SK-N-SH (cell line): Measurements from ENCODE around the gene PKNOX2. TPM values are rescaled to one million over a fixed set of nuclear protein-coding genes. Genes with fewer than 3 reads are reported as not detected.

Source experiments
- CTCF ChIA-PET: fragments of 300-600, 350-600 bp; formaldehyde crosslinking; extraction: SDS; loops from one replicate; lab custom pipeline; 2021; lab: Yijun Ruan, JAX
- POLR2A ChIA-PET: fragments of 350-600 bp; sonication (Branson Sonifier 250); formaldehyde crosslinking; extraction: SDS; loops from one replicate; lab custom pipeline; 2020; ENCODE audit warnings: antibody characterized with exemption, inconsistent platforms; lab: Yijun Ruan, JAX
- DNase-seq: peaks from one replicate; pipeline ENCODE4 v3.0.0; 2012
- H2AFZ ChIP-seq: fragments of 200-600 bp; sonication (generic); 2 replicates; pipeline ENCODE4 v1.8.1; 2016; ENCODE audit warnings: antibody characterized with exemption, mild to moderate bottlenecking, low read depth
- H3F3A ChIP-seq: fragments of 200-600 bp; sonication (generic); replicated peaks from 2 replicates; pipeline ENCODE3; 2016; ENCODE audit warnings: antibody characterized with exemption, mild to moderate bottlenecking; ENCODE audit not compliant: insufficient read depth
- H3K27ac ChIP-seq, 2 experiments: fragments of 200-500 bp in 1 of 2; fragments of 200-600 bp in 1 of 2; sonication (Bioruptor generic) in 1 of 2; sonication (generic), shearing (Covaris generic) in 1 of 2; 2 replicates each; pipeline versions ENCODE4 v1.5.1 to v1.6.1; 2014 to 2016; ENCODE audit warnings: low read depth in 2 of 2, inconsistent platforms in 1 of 2, low read length in 1 of 2, mild to moderate bottlenecking in 1 of 2, mixed read lengths in 1 of 2
- H3K27me3 ChIP-seq: fragments of 200-600 bp; sonication (generic), shearing (Covaris generic); 2 replicates; pipeline ENCODE4 v1.6.1; 2016; ENCODE audit warnings: mixed run types; ENCODE audit not compliant: insufficient read depth
- H3K36me3 ChIP-seq, 2 experiments: fragments of 200-500 bp in 1 of 2; fragments of 200-600 bp in 1 of 2; sonication (Bioruptor generic) in 1 of 2; sonication (generic) in 1 of 2; replicated peaks in 1 of 2; 2 replicates each; pipeline versions ENCODE3 to v1.5.1; 2014 to 2016; ENCODE audit warnings: low read length in 1 of 2, mild to moderate bottlenecking in 1 of 2; ENCODE audit not compliant: insufficient read depth in 2 of 2, control insufficient read depth in 1 of 2
- H3K4me1 ChIP-seq, 2 experiments: fragments of 200-500 bp in 1 of 2; fragments of 200-600 bp in 1 of 2; sonication (Bioruptor generic) in 1 of 2; sonication (generic), shearing (Covaris generic) in 1 of 2; 2 replicates each; pipeline versions ENCODE4 v1.5.1 to v1.6.1; 2014 to 2016; ENCODE audit warnings: low read depth in 1 of 2, low read length in 1 of 2, mixed run types in 1 of 2; ENCODE audit not compliant: insufficient read depth in 2 of 2, control insufficient read depth in 1 of 2
- H3K4me2 ChIP-seq: fragments of 200-600 bp; sonication (generic), shearing (Covaris generic); 2 replicates; pipeline ENCODE4 v1.6.1; 2017; ENCODE audit warnings: mixed run types
- H3K4me3 ChIP-seq, 2 experiments: fragments of 200-500 bp in 1 of 2; fragments of 200-600 bp in 1 of 2; sonication (Bioruptor generic) in 1 of 2; sonication (generic), shearing (Covaris generic) in 1 of 2; 2 replicates each; pipeline versions ENCODE4 v1.5.1 to v1.8.1; 2014 to 2016; ENCODE audit warnings: low read depth in 2 of 2, inconsistent platforms in 1 of 2, low read length in 1 of 2, mild to moderate bottlenecking in 1 of 2, mixed read lengths in 1 of 2, moderate library complexity in 1 of 2
- H3K79me2 ChIP-seq: fragments of 200-600 bp; sonication (generic); 2 replicates; pipeline ENCODE4 v1.8.1; 2017; ENCODE audit warnings: mild to moderate bottlenecking; ENCODE audit not compliant: insufficient read depth
- H3K9ac ChIP-seq: fragments of 200-600 bp; sonication (generic); 2 replicates; pipeline ENCODE4 v1.6.1; 2017; ENCODE audit warnings: mixed run types
- H3K9me2 ChIP-seq: fragments of 200-600 bp; sonication (generic); 2 replicates; pipeline ENCODE4 v1.6.1; 2017; ENCODE audit warnings: mixed run types
- H3K9me3 ChIP-seq: fragments of 200-600 bp; sonication (generic); 2 replicates; pipeline ENCODE4 v1.6.1; 2017; ENCODE audit warnings: mixed run types, mild to moderate bottlenecking, moderate library complexity
- H4K20me1 ChIP-seq: fragments of 200-600 bp; sonication (generic); 2 replicates; pipeline ENCODE4 v1.6.1; 2017; ENCODE audit warnings: mild to moderate bottlenecking, mixed run types; ENCODE audit not compliant: insufficient read depth
- CHD2 ChIP-seq: fragments of 150-350 bp; IDR thresholded peaks from 2 replicates; pipeline ENCODE4 v1.6.1; 2018; ENCODE audit warnings: low read length; ENCODE audit not compliant: partially characterized antibody
- CTCF ChIP-seq: fragments of 200-600 bp; sonication (generic); IDR thresholded peaks from 2 replicates; pipeline ENCODE4 v1.6.1; 2017; ENCODE audit warnings: antibody characterized with exemption, mild to moderate bottlenecking, moderate library complexity
- EP300 ChIP-seq, 2 experiments: IDR thresholded peaks; 2 replicates each; pipeline versions ENCODE4 v1.4.0 to v1.6.1; 2012; ENCODE audit warnings: borderline replicate concordance in 1 of 2, low read depth in 1 of 2, low read length in 1 of 2
- EZH2phosphoT487 ChIP-seq: fragments of 200-600 bp; sonication (generic); IDR thresholded peaks from 2 replicates; pipeline ENCODE4 v1.6.1; 2017; ENCODE audit warnings: low read depth, mixed run types, mild to moderate bottlenecking, antibody characterized with exemption, moderate library complexity, borderline replicate concordance
- FOSL2 ChIP-seq: IDR thresholded peaks from 2 replicates; pipeline ENCODE4 v1.4.0; 2012; ENCODE audit warnings: low read depth, mild to moderate bottlenecking, moderate library complexity, borderline replicate concordance
- FOXM1 ChIP-seq: IDR thresholded peaks from 2 replicates; pipeline ENCODE4 v1.4.0; 2012; ENCODE audit warnings: low read depth, mild to moderate bottlenecking
- GABPA ChIP-seq: IDR thresholded peaks from 2 replicates; pipeline ENCODE4 v1.4.0; 2012; ENCODE audit warnings: low read depth, mild to moderate bottlenecking
- JUND ChIP-seq: IDR thresholded peaks from 2 replicates; pipeline ENCODE4 v1.4.0; 2012
- NFIC ChIP-seq: IDR thresholded peaks from 2 replicates; pipeline ENCODE4 v1.4.0; 2012; ENCODE audit warnings: borderline replicate concordance
- NRF1 ChIP-seq: IDR thresholded peaks from 2 replicates; pipeline ENCODE4 v1.6.1; 2012; ENCODE audit warnings: low read depth, mild to moderate bottlenecking, low read length
- POLR2AphosphoS5 ChIP-seq: IDR thresholded peaks from 2 replicates; pipeline ENCODE4 v1.6.1; 2012; ENCODE audit warnings: low read depth, low read length
- RCOR1 ChIP-seq: fragments of 150-350 bp; IDR thresholded peaks from 2 replicates; pipeline ENCODE4 v1.6.1; 2017; ENCODE audit warnings: antibody characterized with exemption, low read length
- REST ChIP-seq: IDR thresholded peaks from 2 replicates; pipeline ENCODE4 v1.6.1; 2012; ENCODE audit warnings: mild to moderate bottlenecking, low read depth, low read length, moderate library complexity
- RFX5 ChIP-seq: IDR thresholded peaks from 2 replicates; pipeline ENCODE4 v1.6.1; 2012; ENCODE audit warnings: mild to moderate bottlenecking, improper control_type of control experiment, low read length
- SIN3A ChIP-seq: IDR thresholded peaks from 2 replicates; pipeline ENCODE4 v1.6.1; 2012; ENCODE audit warnings: low read depth, mild to moderate bottlenecking, low read length, moderate library complexity, borderline replicate concordance
- SMC3 ChIP-seq: IDR thresholded peaks from 2 replicates; pipeline ENCODE4 v1.6.1; 2012; ENCODE audit warnings: low read depth, low read length, improper control_type of control experiment
- TCF12 ChIP-seq: IDR thresholded peaks from 2 replicates; pipeline ENCODE4 v1.4.0; 2012
- TEAD4 ChIP-seq: IDR thresholded peaks from 2 replicates; pipeline ENCODE4 v1.4.0; 2012; ENCODE audit warnings: mild to moderate bottlenecking, borderline replicate concordance; ENCODE audit not compliant: insufficient read depth
- USF2 ChIP-seq: fragments of 150-350 bp; IDR thresholded peaks from 2 replicates; pipeline ENCODE4 v1.6.1; 2017; ENCODE audit warnings: antibody characterized with exemption, low read length, low read depth, borderline replicate concordance
- YY1 ChIP-seq: IDR thresholded peaks from 2 replicates; pipeline ENCODE4 v1.4.0; 2012; ENCODE audit warnings: low read depth, mild to moderate bottlenecking
- ZBTB33 ChIP-seq: IDR thresholded peaks from 2 replicates; pipeline ENCODE4 v1.4.0; 2012; ENCODE audit warnings: low read depth, borderline replicate concordance
- WGBS: methylation state at CpG from one replicate; pipeline ENCODE4 v1.1.6; 2017; ENCODE audit warnings: low lambda C conversion rate; 5-methylcytosine and 5-hydroxymethylcytosine counted together
- polyA plus RNA-seq, 3 experiments: library from polyadenylated mRNA; depleted of rRNA; stranded (reverse); fragments of >200 nt; gene quantifications; 2 replicates each; pipeline ENCODE4 v1.2.3, GENCODE V29; 2012

PKNOX2 gene
- polyA plus RNA-seq, 1 of the 3 experiments (the other 2 are of a cell fraction): 0.02 TPM

GRCh38 chr11:125359130-125359529, 194.6 kb downstream of the PKNOX2 start:
- ChIA-PET POLR2A (no interaction called here), CTCF (interaction anchor here (4.3 kb wide), 1 partner anchor 12 kb away, joined by 45 read pairs; no protein-coding TSS in a partner anchor)
- Histone ChIP-seq H3K4me3 (no peak overlapping the region), H3K9me2 (no peaks in the 10 kb centered on the region), H3K79me2 (no peaks in the 10 kb centered on the region), H3K9ac (no peak overlapping the region), H3K27ac (no peak overlapping the region), H3K4me1 (0 out of 4 replicates have a peak, but pooled peaks cover 0 to 4% of the 10 kb centered on the region in 2 experiments), H2AFZ (no peak overlapping the region), H3F3A (no peaks in the 10 kb centered on the region), H3K9me3 (no peaks in the 10 kb centered on the region), H3K36me3 (no peaks in the 10 kb centered on the region), H3K4me2 (no peak overlapping the region), H3K27me3 (no peaks in the 10 kb centered on the region), H4K20me1 (no peaks in the 10 kb centered on the region)
- DNase-seq: no peak
- 65% methylated on average over 9 of the region's 9 CpGs for WGBS
- TF ChIP-seq EZH2phosphoT487 (no peak), CTCF (no peak), TEAD4 (no peak), FOXM1 (no peak), USF2 (no peak)

- Histone ChIP-seq H3K4me2 (no peak overlapping the region), H3K4me3 (no peak overlapping the region), H3F3A (no peaks in the 10 kb centered on the region), H3K9me3 (no peaks in the 10 kb centered on the region), H3K9me2 (no peaks in the 10 kb centered on the region), H3K27me3 (no peaks in the 10 kb centered on the region), H2AFZ (no peak overlapping the region), H3K4me1 (0 out of 4 replicates have a peak, but pooled peaks cover 0 to 6% of the 10 kb centered on the region in 2 experiments), H3K27ac (no peak overlapping the region), H3K36me3 (no peaks in the 10 kb centered on the region), H3K9ac (no peak overlapping the region), H3K79me2 (no peaks in the 10 kb centered on the region), H4K20me1 (no peaks in the 10 kb centered on the region)
- TF ChIP-seq FOSL2 (no peak), ZBTB33 (no peak), NFIC (no peak), REST (no peak), JUND (no peak), RFX5 (no peak), EP300 (IDR thresholded peaks at IDR 0.05; ENCODE audit: borderline replicate concordance in 1 of 2, low read depth in 1 of 2, low read length in 1 of 2) (no peak), YY1 (no peak), EZH2phosphoT487 (no peak), GABPA (no peak), TCF12 (no peak), CHD2 (no peak), FOXM1 (no peak), SMC3 (no peak), NRF1 (no peak), POLR2AphosphoS5 (no peak), SIN3A (no peak), RCOR1 (no peak), TEAD4 (no peak)
- WGBS: 66% methylated on average over 7 of the region's 7 CpGs
- DNase-seq: no peak
- CTCF ChIA-PET: interaction anchor here (0.7 to 1.5 kb wide), 3 partner anchors 12 to 45 kb away, joined by 4 read pairs; no protein-coding TSS in a partner anchor
- POLR2A ChIA-PET: no interaction called here
These were observed 195.5 kb downstream of the PKNOX2 start for GRCh38 chr11:125360066-125360465.
